Measurements from ENCODE around the gene LCN6. TPM values are rescaled to one million over a fixed set of nuclear protein-coding genes. Genes with fewer than 3 reads are reported as not detected.
A peak's percentile ranks its signal among the peaks of the same experiment; 100 is the strongest.

LCN6 gene
- total and polyA plus RNA-seq, 9 of the 15 experiments (the other 6 are each of a cell fraction or from before 2014, with no cell fraction given), result 0.10 to 0.45 (median 0.37) TPM; not detected in 5

DNA sequence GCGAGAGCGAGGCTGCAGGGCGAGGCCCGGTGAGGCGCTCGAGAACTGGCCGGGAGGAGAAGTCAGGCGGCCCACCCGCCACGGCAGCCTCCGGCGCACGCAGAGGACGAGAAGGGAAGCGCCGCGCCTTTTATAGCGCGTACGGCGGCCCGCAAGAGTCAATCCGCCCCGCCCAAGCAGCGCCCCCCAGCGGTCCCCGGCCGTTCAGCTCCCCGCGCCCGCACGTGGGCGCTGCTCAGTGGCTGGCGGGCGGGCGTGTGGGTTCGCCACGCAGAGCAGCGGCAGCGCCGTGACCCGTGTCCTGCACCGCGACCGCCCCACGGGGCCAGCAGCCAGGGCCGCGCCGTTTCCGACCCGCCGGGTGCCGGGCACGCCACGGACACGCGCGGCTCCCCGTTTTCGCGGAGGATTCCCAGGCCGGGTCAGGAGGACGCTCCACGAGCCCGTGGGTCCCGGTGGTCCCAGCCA lies 20.2 kb downstream of the LCN6 start (continued):
- TF ChIP-seq JUND (IDR thresholded peaks at IDR 0.05; ENCODE audit: borderline replicate concordance, low read depth, low read length), result peak; percentile 77
- peak; percentile 49; the same call in 1 of the 3 replicates for TF ChIP-seq JUND (tag; IDR thresholded peaks at IDR 0.05; ENCODE audit: borderline replicate concordance, low read depth, low read length)
- no peak for TF ChIP-seq KDM1A (IDR thresholded peaks at IDR 0.05)
- TF ChIP-seq PCBP2 (IDR thresholded peaks at IDR 0.05; ENCODE audit: low read depth, low read length, poor library complexity, severe bottlenecking), result peak; percentile 72
- no peak for TF ChIP-seq ZC3H8 (IDR thresholded peaks at IDR 0.05)
- TF ChIP-seq BRF2 (IDR thresholded peaks at IDR 0.05; ENCODE audit: borderline replicate concordance, insufficient read depth, insufficient read length), result no peak
- no peak for TF ChIP-seq DLX4 (CRISPR knock-in tag; IDR thresholded peaks at IDR 0.05)
- TF ChIP-seq PRPF4 (IDR thresholded peaks at IDR 0.05; ENCODE audit: insufficient read depth, low read depth, low read length, poor library complexity, severe bottlenecking), result peak; percentile 98
- TF ChIP-seq, protein P1, sequence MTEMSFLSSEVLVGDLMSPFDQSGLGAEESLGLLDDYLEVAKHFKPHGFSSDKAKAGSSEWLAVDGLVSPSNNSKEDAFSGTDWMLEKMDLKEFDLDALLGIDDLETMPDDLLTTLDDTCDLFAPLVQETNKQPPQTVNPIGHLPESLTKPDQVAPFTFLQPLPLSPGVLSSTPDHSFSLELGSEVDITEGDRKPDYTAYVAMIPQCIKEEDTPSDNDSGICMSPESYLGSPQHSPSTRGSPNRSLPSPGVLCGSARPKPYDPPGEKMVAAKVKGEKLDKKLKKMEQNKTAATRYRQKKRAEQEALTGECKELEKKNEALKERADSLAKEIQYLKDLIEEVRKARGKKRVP (CRISPR knock-in tag; IDR thresholded peaks at IDR 0.05), result no peak
- TF ChIP-seq SRF (CRISPR knock-in tag; IDR thresholded peaks at IDR 0.05), result peak in 1 of 2 experiments; percentile 86; a peak in 3 of 4 replicates
- TF ChIP-seq HDAC1 (IDR thresholded peaks at IDR 0.05), result peak in 1 of 2 experiments; percentile 87; a peak in 3 of 4 replicates
- no peak for TF ChIP-seq ZNF197 (CRISPR knock-in tag; IDR thresholded peaks at IDR 0.05; ENCODE audit: low read depth)
- peak; percentile 50 for TF ChIP-seq HNRNPLL (IDR thresholded peaks at IDR 0.05; ENCODE audit: low read depth, low read length, poor library complexity, severe bottlenecking)
- TF ChIP-seq NFE2L1 (tag; IDR thresholded peaks at IDR 0.05; ENCODE audit: borderline replicate concordance, low read depth), result no peak
- peak; percentile 16 to 70; a peak in 3 of 4 replicates for TF ChIP-seq RCOR1 (IDR thresholded peaks at IDR 0.05; ENCODE audit: borderline replicate concordance in 1 of 2, low read depth in 2 of 2, low read length in 2 of 2)
- TF ChIP-seq, protein P2, sequence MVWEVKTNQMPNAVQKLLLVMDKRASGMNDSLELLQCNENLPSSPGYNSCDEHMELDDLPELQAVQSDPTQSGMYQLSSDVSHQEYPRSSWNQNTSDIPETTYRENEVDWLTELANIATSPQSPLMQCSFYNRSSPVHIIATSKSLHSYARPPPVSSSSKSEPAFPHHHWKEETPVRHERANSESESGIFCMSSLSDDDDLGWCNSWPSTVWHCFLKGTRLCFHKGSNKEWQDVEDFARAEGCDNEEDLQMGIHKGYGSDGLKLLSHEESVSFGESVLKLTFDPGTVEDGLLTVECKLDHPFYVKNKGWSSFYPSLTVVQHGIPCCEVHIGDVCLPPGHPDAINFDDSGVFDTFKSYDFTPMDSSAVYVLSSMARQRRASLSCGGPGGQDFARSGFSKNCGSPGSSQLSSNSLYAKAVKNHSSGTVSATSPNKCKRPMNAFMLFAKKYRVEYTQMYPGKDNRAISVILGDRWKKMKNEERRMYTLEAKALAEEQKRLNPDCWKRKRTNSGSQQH (CRISPR knock-in tag; IDR thresholded peaks at IDR 0.05), result peak; percentile 54; the same call in 1 of the 2 replicates
- no peak; the same call in 1 of the 2 replicates for TF ChIP-seq CUX1 (CRISPR knock-in tag; IDR thresholded peaks at IDR 0.05)
- TF ChIP-seq RB1 (IDR thresholded peaks at IDR 0.05; ENCODE audit: low read depth), result peak; percentile 99

Data from K562 (cell line).